ENCODE results near the gene C2CD4B.

C2CD4B gene

GRCh38 chr15:62165104-62165792 is at the start of gene C2CD4B:
C2CD4B (minus strand) TSS chr15:62165285; CDS start chr15:62164984, 301 bp downstream.
- DNase-seq = no peak

- DNase-seq = no peak
Observed at GRCh38 chr15:62212741-62213140, 47.7 kb upstream of the C2CD4B start.

GRCh38 chr15:62211348-62211747 is 46.3 kb upstream of the C2CD4B start:
- DNase-seq = no peak

- no peak for DNase-seq
Observed at GRCh38 chr15:62209821-62210220, 44.7 kb upstream of the C2CD4B start.

GRCh38 chr15:62209322-62209721 is 44.2 kb upstream of the C2CD4B start:
- no peak for DNase-seq

GRCh38 chr15:62208884-62209283 is 43.8 kb upstream of the C2CD4B start:
- DNase-seq = no peak

GRCh38 chr15:62208367-62208766 is 43.3 kb upstream of the C2CD4B start:
- no peak for DNase-seq

GRCh38 chr15:62190675-62191074 is 25.6 kb upstream of the C2CD4B start:
- DNase-seq = no peak

GRCh38 chr15:62190274-62190673 is 25.2 kb upstream of the C2CD4B start:
- DNase-seq = no peak

- DNase-seq = no peak
Observed at GRCh38 chr15:62188744-62189143, 23.7 kb upstream of the C2CD4B start.

- DNase-seq = no peak
Observed at GRCh38 chr15:62187910-62188309, 22.8 kb upstream of the C2CD4B start.

GRCh38 chr15:62187425-62187824 is 22.3 kb upstream of the C2CD4B start:
- no peak for DNase-seq

- no peak for DNase-seq
Observed at GRCh38 chr15:62186578-62186977, 21.5 kb upstream of the C2CD4B start.

GRCh38 chr15:62183130-62183529 is 18.0 kb upstream of the C2CD4B start:
- no peak for DNase-seq

GRCh38 chr15:62173215-62173614 is 8.1 kb upstream of the C2CD4B start:
- no peak for DNase-seq

GRCh38 chr15:62171882-62172281 is 6.8 kb upstream of the C2CD4B start:
- no peak for DNase-seq

- DNase-seq = no peak
Observed at GRCh38 chr15:62165793-62166375, 799 bp upstream of the C2CD4B start.

- DNase-seq = no peak
Observed at GRCh38 chr15:62164396-62165103, 535 bp downstream of the C2CD4B start.

- no peak for DNase-seq
Observed at GRCh38 chr15:62164014-62164395, 1.1 kb downstream of the C2CD4B start.

GRCh38 chr15:62163397-62164013 is 1.6 kb downstream of the C2CD4B start:
- no peak for DNase-seq

- no peak for DNase-seq
Observed at GRCh38 chr15:62153228-62153627, 11.9 kb downstream of the C2CD4B start.

GRCh38 chr15:62150445-62150844 is 14.6 kb downstream of the C2CD4B start:
- no peak for DNase-seq

- no peak for DNase-seq
Observed at GRCh38 chr15:62149729-62150128, 15.4 kb downstream of the C2CD4B start.

GRCh38 chr15:62147551-62147950 is 17.5 kb downstream of the C2CD4B start:
- DNase-seq = no peak
